K562 (cell line): ENCODE results near the gene TAF12.

Source experiments
- CAMTA2 ChIP-seq: fragments of 250-450 bp; sonication (Bioruptor Pico); conservative IDR thresholded peaks from 2 replicates; pipeline ENCODE4 v1.5.1; 2022
- ZNF785 ChIP-seq: fragments of 250-450 bp; sonication (Bioruptor Pico); IDR thresholded peaks from 2 replicates; pipeline ENCODE4 v1.4.0; 2020; ENCODE audit warnings: mild to moderate bottlenecking
- TF ChIP-seq, protein P1 (sequence below): IDR thresholded peaks from 2 replicates; pipeline ENCODE4 v1.6.1; 2012; ENCODE audit warnings: low read depth, low read length, improper control_type of control experiment, borderline replicate concordance
- TF ChIP-seq, protein P2 (sequence below), 3 experiments: IDR thresholded peaks in 2 of 3; conservative IDR thresholded peaks in 1 of 3; 2 replicates each; pipeline ENCODE4 v1.5.1; 2011 to 2012; ENCODE audit warnings: low read length in 3 of 3, mild to moderate bottlenecking in 3 of 3, control low read depth in 2 of 3, improper control_type of control experiment in 1 of 3, inconsistent platforms in 1 of 3, low read depth in 1 of 3, mixed read lengths in 1 of 3, moderate library complexity in 1 of 3; ENCODE audit not compliant: insufficient read depth in 2 of 3

DNA sequence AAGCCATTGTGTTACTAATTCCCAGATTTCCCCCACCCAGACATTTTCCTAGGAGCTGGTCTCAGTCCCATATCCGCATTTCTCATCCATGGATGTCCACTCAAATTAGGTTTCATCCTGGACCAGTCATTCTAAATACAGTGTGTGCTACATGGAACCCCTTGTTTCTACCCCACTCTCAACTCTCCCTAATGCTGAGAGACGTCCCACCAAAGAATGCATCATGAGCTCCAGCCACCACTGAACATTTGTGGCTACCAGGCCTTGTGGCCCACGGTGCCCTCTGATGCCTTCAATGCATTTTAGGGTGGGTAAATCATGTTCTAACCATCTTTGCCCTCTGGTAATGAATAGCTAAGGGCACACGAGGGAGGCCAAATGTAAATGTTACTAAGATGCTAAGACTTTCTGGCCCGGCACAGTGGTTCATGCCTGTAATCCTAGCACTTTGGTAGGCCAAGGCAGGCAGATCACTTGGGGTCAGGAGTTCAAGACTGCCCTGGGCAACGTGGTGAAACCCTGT is 64.1 kb downstream of the TAF12 start:
- no peak for TF ChIP-seq ZNF785 (CRISPR knock-in tag)
- TF ChIP-seq, protein P1, sequence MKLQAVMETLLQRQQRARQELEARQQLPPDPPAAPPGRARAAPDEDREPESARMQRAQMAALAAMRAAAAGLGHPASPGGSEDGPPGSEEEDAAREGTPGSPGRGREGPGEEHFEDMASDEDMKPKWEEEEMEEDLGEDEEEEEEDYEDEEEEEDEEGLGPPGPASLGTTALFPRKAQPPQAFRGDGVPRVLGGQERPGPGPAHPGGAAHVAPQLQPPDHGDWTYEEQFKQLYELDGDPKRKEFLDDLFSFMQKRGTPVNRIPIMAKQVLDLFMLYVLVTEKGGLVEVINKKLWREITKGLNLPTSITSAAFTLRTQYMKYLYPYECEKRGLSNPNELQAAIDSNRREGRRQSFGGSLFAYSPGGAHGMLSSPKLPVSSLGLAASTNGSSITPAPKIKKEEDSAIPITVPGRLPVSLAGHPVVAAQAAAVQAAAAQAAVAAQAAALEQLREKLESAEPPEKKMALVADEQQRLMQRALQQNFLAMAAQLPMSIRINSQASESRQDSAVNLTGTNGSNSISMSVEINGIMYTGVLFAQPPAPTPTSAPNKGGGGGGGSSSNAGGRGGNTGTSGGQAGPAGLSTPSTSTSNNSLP, result no peak
- TF ChIP-seq, protein P2, sequence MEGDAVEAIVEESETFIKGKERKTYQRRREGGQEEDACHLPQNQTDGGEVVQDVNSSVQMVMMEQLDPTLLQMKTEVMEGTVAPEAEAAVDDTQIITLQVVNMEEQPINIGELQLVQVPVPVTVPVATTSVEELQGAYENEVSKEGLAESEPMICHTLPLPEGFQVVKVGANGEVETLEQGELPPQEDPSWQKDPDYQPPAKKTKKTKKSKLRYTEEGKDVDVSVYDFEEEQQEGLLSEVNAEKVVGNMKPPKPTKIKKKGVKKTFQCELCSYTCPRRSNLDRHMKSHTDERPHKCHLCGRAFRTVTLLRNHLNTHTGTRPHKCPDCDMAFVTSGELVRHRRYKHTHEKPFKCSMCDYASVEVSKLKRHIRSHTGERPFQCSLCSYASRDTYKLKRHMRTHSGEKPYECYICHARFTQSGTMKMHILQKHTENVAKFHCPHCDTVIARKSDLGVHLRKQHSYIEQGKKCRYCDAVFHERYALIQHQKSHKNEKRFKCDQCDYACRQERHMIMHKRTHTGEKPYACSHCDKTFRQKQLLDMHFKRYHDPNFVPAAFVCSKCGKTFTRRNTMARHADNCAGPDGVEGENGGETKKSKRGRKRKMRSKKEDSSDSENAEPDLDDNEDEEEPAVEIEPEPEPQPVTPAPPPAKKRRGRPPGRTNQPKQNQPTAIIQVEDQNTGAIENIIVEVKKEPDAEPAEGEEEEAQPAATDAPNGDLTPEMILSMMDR (IDR thresholded peaks at IDR 0.05 in 2 of 3, conservative IDR thresholded peaks at IDR 0.05 in 1 of 3; ENCODE audit: insufficient read depth in 2 of 3, low read depth in 1 of 3, low read length in 3 of 3), result no peak
- no peak for TF ChIP-seq CAMTA2 (CRISPR knock-in tag)
